Measurements from ENCODE around the gene VAV3.

Gene VAV3

DNA sequence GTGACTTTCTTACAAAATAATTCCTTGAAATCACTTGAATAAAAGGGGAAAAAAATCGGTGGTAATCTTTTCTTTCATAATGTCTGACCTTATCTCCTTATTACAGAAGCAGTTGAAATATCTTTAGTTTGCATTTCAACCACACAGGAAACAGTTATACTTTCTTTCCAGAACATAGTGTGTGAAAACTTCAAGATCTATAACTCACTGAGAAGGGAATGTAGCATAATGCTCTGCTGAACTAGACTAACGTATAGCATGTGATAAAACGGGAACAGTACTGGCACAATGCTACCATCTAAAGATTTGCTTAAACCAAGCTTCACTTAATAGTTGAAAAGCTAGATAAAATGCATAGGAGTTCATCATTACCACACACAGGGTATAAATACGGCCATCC, 45.0 kb downstream of the VAV3 start:
- in situ Hi-C loops (cut with HindIII; ENCODE audit: low pct_ligation_motif_present, low sequenced_read_pairs): no loop called here
- no peak for DNase-seq

DNA sequence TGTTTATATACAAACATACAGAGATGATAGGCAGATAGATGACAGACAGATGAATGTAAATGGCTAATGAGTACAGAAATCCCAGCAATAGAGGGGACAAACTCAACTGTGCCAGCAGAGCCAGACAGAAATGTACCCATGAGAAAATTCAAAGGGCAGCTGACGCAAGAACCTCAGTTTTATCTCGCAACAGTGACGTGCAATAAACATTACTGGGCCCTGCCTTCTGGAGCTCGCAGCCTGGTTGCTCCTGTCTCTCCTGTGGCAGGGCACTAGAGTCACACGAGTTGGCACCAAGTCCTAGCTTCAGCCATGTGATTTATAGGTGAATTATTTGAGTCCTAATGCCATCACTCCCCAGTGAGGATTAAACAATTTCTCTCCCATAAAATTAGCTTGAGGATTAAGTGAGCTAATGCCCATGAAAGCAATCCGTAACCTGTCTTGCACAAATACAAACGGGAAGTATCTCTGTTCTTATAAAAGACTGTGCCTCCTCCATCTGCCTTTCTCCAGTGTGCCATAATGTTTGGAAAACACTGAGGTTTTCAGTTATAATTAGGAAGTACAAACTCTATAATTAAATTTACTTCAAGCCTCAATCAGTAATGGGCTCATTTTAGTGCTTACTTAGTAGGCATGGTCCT, 50.7 kb downstream of the VAV3 start:
- no peak for DNase-seq
- no peak overlapping the region for H3K4me3 ChIP-seq (ENCODE audit: low read depth, low read length)
- H3K36me3 ChIP-seq (replicated peaks): no peaks in the 10 kb centered on the region
- in situ Hi-C loops (cut with HindIII; ENCODE audit: low pct_ligation_motif_present, low sequenced_read_pairs): no loop called here
- TF ChIP-seq, protein P1, sequence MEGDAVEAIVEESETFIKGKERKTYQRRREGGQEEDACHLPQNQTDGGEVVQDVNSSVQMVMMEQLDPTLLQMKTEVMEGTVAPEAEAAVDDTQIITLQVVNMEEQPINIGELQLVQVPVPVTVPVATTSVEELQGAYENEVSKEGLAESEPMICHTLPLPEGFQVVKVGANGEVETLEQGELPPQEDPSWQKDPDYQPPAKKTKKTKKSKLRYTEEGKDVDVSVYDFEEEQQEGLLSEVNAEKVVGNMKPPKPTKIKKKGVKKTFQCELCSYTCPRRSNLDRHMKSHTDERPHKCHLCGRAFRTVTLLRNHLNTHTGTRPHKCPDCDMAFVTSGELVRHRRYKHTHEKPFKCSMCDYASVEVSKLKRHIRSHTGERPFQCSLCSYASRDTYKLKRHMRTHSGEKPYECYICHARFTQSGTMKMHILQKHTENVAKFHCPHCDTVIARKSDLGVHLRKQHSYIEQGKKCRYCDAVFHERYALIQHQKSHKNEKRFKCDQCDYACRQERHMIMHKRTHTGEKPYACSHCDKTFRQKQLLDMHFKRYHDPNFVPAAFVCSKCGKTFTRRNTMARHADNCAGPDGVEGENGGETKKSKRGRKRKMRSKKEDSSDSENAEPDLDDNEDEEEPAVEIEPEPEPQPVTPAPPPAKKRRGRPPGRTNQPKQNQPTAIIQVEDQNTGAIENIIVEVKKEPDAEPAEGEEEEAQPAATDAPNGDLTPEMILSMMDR (IDR thresholded peaks at IDR 0.05; ENCODE audit: low read depth, low read length, missing control alignments): no peak
- H3K27ac ChIP-seq: no peak overlapping the region
- no peaks in the 10 kb centered on the region for H3K27me3 ChIP-seq (replicated peaks)

More for the DNA sequence above, 45.0 kb downstream of the VAV3 start:
- Histone ChIP-seq H3K27ac (no peak overlapping the region), H3K27me3 (replicated peaks) (no peaks in the 10 kb centered on the region), H3K4me3 (ENCODE audit: low read depth, low read length) (no peak overlapping the region), H3K36me3 (replicated peaks) (no peaks in the 10 kb centered on the region)
- TF ChIP-seq, protein P1 (IDR thresholded peaks at IDR 0.05; ENCODE audit: low read depth, low read length, missing control alignments): no peak

DNA sequence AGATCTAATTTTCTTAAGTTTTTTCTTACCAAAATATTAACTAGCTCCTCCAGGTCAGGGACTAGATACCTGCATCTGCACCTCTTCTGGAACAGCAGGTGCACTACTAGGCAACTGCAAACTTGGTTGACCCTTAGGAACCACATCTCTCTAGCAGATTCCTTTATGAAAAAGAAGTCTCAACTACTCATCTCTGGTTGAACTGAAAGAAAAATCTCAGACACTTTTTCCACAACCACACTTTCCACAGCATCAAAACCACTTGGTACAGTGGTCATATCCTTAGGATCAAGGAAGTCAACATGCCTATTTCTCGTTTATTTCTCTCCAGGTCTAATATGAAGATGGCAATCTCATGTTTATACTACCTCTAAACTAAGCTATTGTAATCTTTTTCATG, 52.3 kb downstream of the VAV3 start:
- Histone ChIP-seq H3K27ac (no peak overlapping the region), H3K27me3 (replicated peaks) (no peaks in the 10 kb centered on the region), H3K4me3 (ENCODE audit: low read depth, low read length) (no peak overlapping the region), H3K36me3 (replicated peaks) (no peaks in the 10 kb centered on the region)
- in situ Hi-C loops (cut with HindIII; ENCODE audit: low pct_ligation_motif_present, low sequenced_read_pairs): no loop called here
- TF ChIP-seq, protein P1 (IDR thresholded peaks at IDR 0.05; ENCODE audit: low read depth, low read length, missing control alignments): no peak
- DNase-seq: no peak

DNA sequence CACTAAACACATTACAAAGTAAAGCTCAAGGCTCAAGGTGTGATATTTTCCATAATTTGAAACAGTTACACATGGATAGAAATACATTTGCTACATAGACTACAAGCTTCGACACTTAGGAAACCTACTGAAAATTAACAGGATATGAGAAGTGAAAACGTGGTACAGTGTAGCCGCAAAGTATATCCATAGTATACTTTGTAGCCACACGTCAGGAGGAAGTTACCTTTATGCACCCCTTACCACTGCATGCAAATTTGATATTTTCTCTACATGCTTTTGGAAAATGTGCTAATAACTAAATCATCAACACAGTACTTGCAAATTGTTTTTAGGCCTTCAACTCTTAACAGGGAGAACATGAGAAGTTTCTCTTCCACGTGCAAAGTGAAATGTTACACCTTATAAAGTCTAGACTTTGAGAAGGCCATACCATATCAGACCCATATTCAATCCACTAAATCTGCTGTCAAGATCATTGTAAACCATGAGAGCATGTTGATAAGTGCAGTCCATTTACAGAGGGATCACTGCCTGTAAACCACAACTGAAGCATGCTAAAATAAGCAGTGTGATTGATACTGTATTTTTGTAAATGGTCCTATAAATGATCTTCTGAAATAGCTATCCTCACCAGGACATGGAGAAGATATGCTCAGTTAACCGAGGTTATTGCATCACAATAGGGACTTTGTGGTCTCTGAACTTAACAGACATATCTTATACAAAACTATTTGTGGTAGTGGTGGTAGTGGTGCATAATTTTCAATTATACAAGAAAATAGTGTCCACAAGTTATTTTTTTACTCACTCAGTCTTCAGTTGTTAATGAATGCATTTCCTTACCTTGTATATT, 64.7 kb downstream of the VAV3 start:
- Histone ChIP-seq H3K27ac (no peak overlapping the region), H3K27me3 (replicated peaks) (no peaks in the 10 kb centered on the region), H3K4me3 (ENCODE audit: low read depth, low read length) (no peak overlapping the region), H3K36me3 (replicated peaks) (no peaks in the 10 kb centered on the region)
- TF ChIP-seq, protein P1 (IDR thresholded peaks at IDR 0.05; ENCODE audit: low read depth, low read length, missing control alignments): no peak
- no peak for DNase-seq
- in situ Hi-C loops (cut with HindIII; ENCODE audit: low pct_ligation_motif_present, low sequenced_read_pairs): no loop called here

DNA sequence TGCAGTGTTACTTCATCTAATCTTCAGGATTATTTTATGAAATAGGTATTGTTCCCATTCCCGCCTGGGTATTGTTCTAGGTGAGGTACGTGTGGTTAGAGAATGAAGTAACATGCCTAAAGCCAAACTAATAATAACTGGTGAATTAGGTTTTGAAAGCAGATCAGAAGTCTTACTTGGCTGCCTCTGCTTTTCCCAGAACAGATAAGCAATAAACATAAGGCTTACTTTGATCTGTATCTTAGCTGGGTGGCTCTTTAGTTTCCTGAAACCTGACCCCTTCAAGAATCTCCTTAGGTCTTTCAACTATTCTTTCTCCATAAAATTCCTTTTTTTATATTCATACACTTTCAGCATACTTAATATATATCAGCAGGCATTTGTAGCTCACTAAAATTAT, 65.3 kb downstream of the VAV3 start:
- Histone ChIP-seq H3K36me3 (replicated peaks) (no peaks in the 10 kb centered on the region), H3K4me3 (ENCODE audit: low read depth, low read length) (no peak overlapping the region), H3K27ac (no peak overlapping the region), H3K27me3 (replicated peaks) (no peaks in the 10 kb centered on the region)
- DNase-seq: no peak
- TF ChIP-seq, protein P1 (IDR thresholded peaks at IDR 0.05; ENCODE audit: low read depth, low read length, missing control alignments): no peak
- in situ Hi-C loops (cut with HindIII; ENCODE audit: low pct_ligation_motif_present, low sequenced_read_pairs): no loop called here
